Fibroblast of mammary gland (primary cell): ENCODE data around the gene SMO.
A peak's percentile ranks its signal among the peaks of the same experiment; 100 is the strongest.
"Not testable (repeated sequence)": the region's sequence is repeated elsewhere in the genome, so short reads cannot be mapped to it uniquely, and the experiment has no call there.

Source experiments
- DNase-seq: peaks from one replicate; pipeline ENCODE4 v3.0.0-alpha.2; 2010; ENCODE audit warnings: low read depth
- H3K4me3 ChIP-seq: 2 replicates; pipeline ENCODE4 v1.5.1; 2011; ENCODE audit warnings: low read depth, mild to moderate bottlenecking, low read length, moderate library complexity; ENCODE audit not compliant: control insufficient read depth
- TF ChIP-seq, protein P1 (sequence below): conservative IDR thresholded peaks from 2 replicates; pipeline ENCODE4 v1.5.1; 2011; ENCODE audit warnings: low read depth, low read length, inconsistent platforms; ENCODE audit not compliant: control insufficient read depth, insufficient read depth

The SMO gene

GRCh38 chr7:129247087-129247486 is 58.7 kb downstream of the SMO start:
- TF ChIP-seq, protein P1, sequence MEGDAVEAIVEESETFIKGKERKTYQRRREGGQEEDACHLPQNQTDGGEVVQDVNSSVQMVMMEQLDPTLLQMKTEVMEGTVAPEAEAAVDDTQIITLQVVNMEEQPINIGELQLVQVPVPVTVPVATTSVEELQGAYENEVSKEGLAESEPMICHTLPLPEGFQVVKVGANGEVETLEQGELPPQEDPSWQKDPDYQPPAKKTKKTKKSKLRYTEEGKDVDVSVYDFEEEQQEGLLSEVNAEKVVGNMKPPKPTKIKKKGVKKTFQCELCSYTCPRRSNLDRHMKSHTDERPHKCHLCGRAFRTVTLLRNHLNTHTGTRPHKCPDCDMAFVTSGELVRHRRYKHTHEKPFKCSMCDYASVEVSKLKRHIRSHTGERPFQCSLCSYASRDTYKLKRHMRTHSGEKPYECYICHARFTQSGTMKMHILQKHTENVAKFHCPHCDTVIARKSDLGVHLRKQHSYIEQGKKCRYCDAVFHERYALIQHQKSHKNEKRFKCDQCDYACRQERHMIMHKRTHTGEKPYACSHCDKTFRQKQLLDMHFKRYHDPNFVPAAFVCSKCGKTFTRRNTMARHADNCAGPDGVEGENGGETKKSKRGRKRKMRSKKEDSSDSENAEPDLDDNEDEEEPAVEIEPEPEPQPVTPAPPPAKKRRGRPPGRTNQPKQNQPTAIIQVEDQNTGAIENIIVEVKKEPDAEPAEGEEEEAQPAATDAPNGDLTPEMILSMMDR: no peak
- peak; percentile 6 for DNase-seq

GRCh38 chr7:129252128-129252527 is 63.7 kb downstream of the SMO start:
- DNase-seq: no peak
- TF ChIP-seq, protein P1: no peak
- H3K4me3 ChIP-seq: no peak overlapping the region

More at GRCh38 chr7:129247087-129247486, 58.7 kb downstream of the SMO start:
- H3K4me3 ChIP-seq: no peak overlapping the region

DNA sequence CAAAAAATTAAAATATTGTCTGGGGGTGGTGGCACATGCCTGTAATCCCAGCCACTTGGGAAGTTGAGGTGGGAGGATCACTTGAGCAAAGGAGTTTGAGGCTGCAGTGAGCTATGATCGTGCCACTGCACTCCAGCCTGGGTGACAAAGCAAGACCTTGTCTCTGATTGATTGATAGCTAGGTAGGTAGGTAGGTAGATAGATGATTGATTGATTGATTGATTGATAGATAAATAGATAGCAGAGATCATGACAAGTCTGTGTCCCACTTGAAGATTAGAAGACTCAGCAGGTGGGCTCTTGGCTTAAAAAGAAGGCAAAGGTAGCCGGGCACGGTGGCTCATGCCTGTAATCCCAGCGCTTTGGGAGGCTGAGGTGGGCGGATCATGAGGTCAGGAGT is 64.2 kb downstream of the SMO start:
- DNase-seq, H3K4me3 ChIP-seq: not testable (repeated sequence)

DNA sequence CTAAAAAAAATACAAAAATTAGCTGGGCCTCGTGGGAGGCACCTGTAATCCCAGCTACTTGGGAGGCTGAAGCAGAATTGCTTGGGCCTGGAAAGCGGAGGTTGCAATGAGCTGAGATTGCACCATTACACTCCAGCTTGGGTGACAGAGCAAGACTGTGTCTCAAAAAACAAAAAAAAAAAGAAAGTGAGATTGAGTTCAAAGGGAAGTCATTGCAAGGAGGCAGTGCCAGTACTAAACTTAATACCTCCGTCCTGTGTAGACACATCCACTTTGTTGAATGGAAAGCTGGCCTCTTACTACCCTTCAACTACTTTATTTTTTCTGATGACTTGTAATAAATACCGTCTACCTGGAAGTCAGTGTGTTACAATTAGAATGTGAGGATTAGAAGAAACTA is 67.4 kb downstream of the SMO start:
- no peak overlapping the region for H3K4me3 ChIP-seq
- TF ChIP-seq, protein P1: no peak
- DNase-seq: no peak

GRCh38 chr7:129256221-129256620 is 67.8 kb downstream of the SMO start:
- no peak for DNase-seq
- H3K4me3 ChIP-seq: no peak overlapping the region
- TF ChIP-seq, protein P1: no peak

GRCh38 chr7:129257168-129257567 is 68.7 kb downstream of the SMO start:
- no peak overlapping the region for H3K4me3 ChIP-seq
- DNase-seq: no peak
- TF ChIP-seq, protein P1: no peak

DNA sequence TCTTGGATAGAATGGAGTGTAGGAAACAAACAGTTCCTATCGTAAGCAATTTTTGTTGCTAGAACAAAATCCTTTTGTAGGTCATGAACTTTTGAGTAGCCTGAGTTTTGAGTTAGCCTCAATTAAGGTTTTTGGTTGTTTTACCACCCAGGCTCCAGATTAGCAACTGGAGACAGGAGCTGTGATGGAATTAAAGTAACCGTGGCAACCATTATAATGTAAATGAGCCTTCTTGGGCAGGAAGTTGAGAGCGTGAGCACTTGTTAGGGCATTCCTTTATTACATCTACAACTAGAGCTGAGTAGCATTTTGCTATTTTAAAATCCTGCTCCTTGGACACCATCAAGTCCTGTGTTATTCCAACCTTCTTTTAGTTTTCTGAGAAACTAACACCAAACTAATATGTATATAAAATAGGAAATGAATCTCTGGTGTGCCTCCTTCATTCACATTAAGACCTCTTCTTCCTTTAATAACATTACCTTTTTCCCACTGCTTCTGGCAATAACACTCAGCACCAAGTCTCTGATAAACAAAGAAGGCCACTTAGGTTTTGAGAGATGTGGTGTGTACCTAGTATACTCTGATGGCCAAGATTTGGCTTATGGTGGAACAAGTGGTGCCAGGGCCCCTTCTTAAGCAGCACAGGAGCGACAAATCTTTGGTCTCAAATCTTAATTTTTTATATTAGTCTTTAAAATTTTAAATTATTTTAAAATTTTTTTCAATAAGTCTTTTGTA is 70.4 kb downstream of the SMO start:
- no peak overlapping the region for H3K4me3 ChIP-seq
- no peak for DNase-seq
- TF ChIP-seq, protein P1: no peak
